Esophagus muscularis mucosa (tissue), 4 donors: ENCODE results near the gene COL16A1. TPM values are rescaled to one million over a fixed set of nuclear protein-coding genes. Genes with fewer than 3 reads are reported as not detected.

ENCODE experiments used
- DNase-seq: peaks from one replicate; pipeline ENCODE4 v3.0.0-alpha.2; 2017; ENCODE audit errors: extremely low spot score
- H3K27ac ChIP-seq, 4 donors: fragments of 200-600 bp; sonication (generic); replicated peaks in 1 of 4; 1 replicate in 3 of 4; 2 replicates in 1 of 4; pipeline ENCODE4 v1.5.1; 2016 to 2019; ENCODE audit warnings: mild to moderate bottlenecking in 1 of 4
- H3K27me3 ChIP-seq, 4 donors: fragments of 200-600 bp; sonication (generic); one replicate each; pipeline versions ENCODE4 v1.5.1 to v1.6.0; 2016 to 2019
- H3K36me3 ChIP-seq, 4 donors: fragments of 200-600 bp; sonication (generic); one replicate each; pipeline ENCODE4 v1.5.1; 2016 to 2019
- H3K4me1 ChIP-seq, 4 donors: fragments of 200-600 bp; sonication (generic); one replicate each; pipeline ENCODE4 v1.5.1; 2016 to 2019
- H3K4me3 ChIP-seq, 4 donors: fragments of 200-600 bp; sonication (generic); 1 replicate in 2 of 4; 2 replicates in 2 of 4; pipeline ENCODE4 v1.5.1; 2016 to 2019; ENCODE audit warnings: mild to moderate bottlenecking in 4 of 4, moderate library complexity in 1 of 4
- H3K9me3 ChIP-seq, 4 donors: fragments of 200-600 bp; sonication (generic); 1 replicate in 3 of 4; 2 replicates in 1 of 4; pipeline ENCODE4 v1.5.1; 2016 to 2019
- CTCF ChIP-seq, 3 experiments: fragments of 200-600 bp in 2 of 3; fragments of 450-650 bp in 1 of 3; sonication (generic) in 2 of 3; IDR thresholded peaks; one replicate each; pipeline ENCODE4 v1.5.1; 2017 to 2019; ENCODE audit warnings: antibody characterized with exemption in 3 of 3, mild to moderate bottlenecking in 2 of 3, moderate library complexity in 1 of 3
- EP300 ChIP-seq: sonication (generic); formaldehyde crosslinking; IDR thresholded peaks from one replicate; pipeline ENCODE4 v1.6.1; 2017; ENCODE audit warnings: antibody characterized with exemption
- POLR2A ChIP-seq: fragments of 450-650 bp; IDR thresholded peaks from one replicate; pipeline ENCODE4 v1.6.1; 2017; ENCODE audit warnings: antibody characterized with exemption, moderate library complexity, mild to moderate bottlenecking, low read depth
- POLR2AphosphoS5 ChIP-seq, 2 donors: sonication (generic); formaldehyde crosslinking; IDR thresholded peaks; one replicate each; pipeline ENCODE4 v1.6.1; 2017; ENCODE audit warnings: antibody characterized with exemption in 2 of 2
- WGBS: methylation state at CpG from one replicate; pipeline ENCODE4 v1.1.5; 2018; 5-methylcytosine and 5-hydroxymethylcytosine counted together
- intact Hi-C: fragments of 100-400 bp; cut with DNase I; formaldehyde crosslinking; loops from one replicate; pipeline ENCODE4 v1.15.1; 2023
- total RNA-seq, 4 donors: library from RNA; depleted of rRNA; stranded (reverse); fragments of >200 nt; gene quantifications; one replicate each; pipeline versions ENCODE4 v1.1.0 to v1.2.1, GENCODE V29; 2016

Gene COL16A1
- total RNA-seq, 4 donors from 2014 or later, result 35.1 to 62.7 (median 47.6) TPM

GRCh38 chr1:31704271-31705079, 658 bp upstream of the COL16A1 start:
- Histone ChIP-seq H3K27me3 (no peaks in the 10 kb centered on the region), H3K4me3 (peak overlapping the region; percentile 52 to 59 (median 54)), H3K4me1 (peaks cover 47 to 74% (median 62%) of the 10 kb centered on the region in 4 donors), H3K36me3 (no peaks in the 10 kb centered on the region), H3K27ac (peak overlapping the region; percentile 81 to 87 (median 84)), H3K9me3 (no peaks in the 10 kb centered on the region)
- no peak for DNase-seq
- TF ChIP-seq CTCF (IDR thresholded peaks at IDR 0.05) (no peak), POLR2AphosphoS5 (IDR thresholded peaks at IDR 0.05) (peak; percentile 30 to 43), POLR2A (no peak), EP300 (no peak)
- WGBS, result 19% methylated on average over 14 of the region's 19 CpGs
- intact Hi-C loops, result loop anchor here (10.0 kb wide), 1 partner anchor 140 kb away; no protein-coding TSS in a partner anchor

GRCh38 chr1:31702836-31703404, 897 bp downstream of the COL16A1 start:
- no peak for DNase-seq
- H3K9me3 ChIP-seq, result no peaks in the 10 kb centered on the region
- TF ChIP-seq POLR2AphosphoS5 (IDR thresholded peaks at IDR 0.05) (no peak), CTCF (IDR thresholded peaks at IDR 0.05) (no peak), EP300 (no peak), POLR2A (no peak)
- no peaks in the 10 kb centered on the region for H3K27me3 ChIP-seq
- WGBS, result 75% methylated on average over 5 of the region's 8 CpGs
- H3K4me3 ChIP-seq, result peak overlapping the region; percentile 52 to 59 (median 54)
- H3K27ac ChIP-seq, result peak overlapping the region; percentile 81 to 87 (median 84)
- H3K4me1 ChIP-seq, result peaks cover 47 to 84% (median 73%) of the 10 kb centered on the region in 4 donors
- H3K36me3 ChIP-seq, result peaks cover 0 to 15% (median under 1%) of the 10 kb centered on the region in 4 donors
- intact Hi-C loops, result loop anchor here (10.0 kb wide), 1 partner anchor 138 kb away; no protein-coding TSS in a partner anchor

GRCh38 chr1:31701091-31701736, 2.6 kb downstream of the COL16A1 start:
- TF ChIP-seq CTCF (IDR thresholded peaks at IDR 0.05), result no peak
- no peak for TF ChIP-seq POLR2A
- TF ChIP-seq POLR2AphosphoS5 (IDR thresholded peaks at IDR 0.05), result peak; percentile 77 to 91
- Histone ChIP-seq H3K36me3 (peaks cover 0 to 32% (median 6%) of the 10 kb centered on the region in 4 donors), H3K4me3 (peak overlapping the region in 3 of 4 donors; percentile 0 to 59 (median 2)), H3K27ac (peak overlapping the region; percentile 81 to 87 (median 84)), H3K9me3 (no peaks in the 10 kb centered on the region), H3K27me3 (no peaks in the 10 kb centered on the region), H3K4me1 (peaks cover 47 to 88% (median 79%) of the 10 kb centered on the region in 4 donors)
- intact Hi-C loops, result loop anchor here (10.0 kb wide), 1 partner anchor 136 kb away; no protein-coding TSS in a partner anchor
- WGBS, result 25% methylated on average over 10 of the region's 10 CpGs
- DNase-seq, result peak; percentile 99

GRCh38 chr1:31700468-31701090, 3.2 kb downstream of the COL16A1 start:
- Histone ChIP-seq H3K36me3 (peaks cover 0 to 36% (median 7%) of the 10 kb centered on the region in 4 donors), H3K27me3 (no peaks in the 10 kb centered on the region), H3K27ac (peak overlapping the region; percentile 81 to 87 (median 84)), H3K9me3 (no peaks in the 10 kb centered on the region), H3K4me1 (peaks cover 47 to 92% (median 84%) of the 10 kb centered on the region in 4 donors), H3K4me3 (peak overlapping the region in 2 of 4 donors; percentile 0 to 2)
- WGBS, result 63% methylated on average over 7 of the region's 7 CpGs
- intact Hi-C loops, result loop anchor here (10.0 kb wide), 1 partner anchor 136 kb away; no protein-coding TSS in a partner anchor
- no peak for DNase-seq
- TF ChIP-seq EP300, result no peak
- TF ChIP-seq CTCF (IDR thresholded peaks at IDR 0.05), result no peak
- TF ChIP-seq POLR2AphosphoS5 (IDR thresholded peaks at IDR 0.05), result no peak
- no peak for TF ChIP-seq POLR2A
